DMS79 (cell line): ENCODE measurements around the gene EML4.

Source experiments
- DNase-seq: peaks from one replicate; lab custom pipeline; 2025; lab: John Stamatoyannopoulos, UW

EML4 gene

DNA sequence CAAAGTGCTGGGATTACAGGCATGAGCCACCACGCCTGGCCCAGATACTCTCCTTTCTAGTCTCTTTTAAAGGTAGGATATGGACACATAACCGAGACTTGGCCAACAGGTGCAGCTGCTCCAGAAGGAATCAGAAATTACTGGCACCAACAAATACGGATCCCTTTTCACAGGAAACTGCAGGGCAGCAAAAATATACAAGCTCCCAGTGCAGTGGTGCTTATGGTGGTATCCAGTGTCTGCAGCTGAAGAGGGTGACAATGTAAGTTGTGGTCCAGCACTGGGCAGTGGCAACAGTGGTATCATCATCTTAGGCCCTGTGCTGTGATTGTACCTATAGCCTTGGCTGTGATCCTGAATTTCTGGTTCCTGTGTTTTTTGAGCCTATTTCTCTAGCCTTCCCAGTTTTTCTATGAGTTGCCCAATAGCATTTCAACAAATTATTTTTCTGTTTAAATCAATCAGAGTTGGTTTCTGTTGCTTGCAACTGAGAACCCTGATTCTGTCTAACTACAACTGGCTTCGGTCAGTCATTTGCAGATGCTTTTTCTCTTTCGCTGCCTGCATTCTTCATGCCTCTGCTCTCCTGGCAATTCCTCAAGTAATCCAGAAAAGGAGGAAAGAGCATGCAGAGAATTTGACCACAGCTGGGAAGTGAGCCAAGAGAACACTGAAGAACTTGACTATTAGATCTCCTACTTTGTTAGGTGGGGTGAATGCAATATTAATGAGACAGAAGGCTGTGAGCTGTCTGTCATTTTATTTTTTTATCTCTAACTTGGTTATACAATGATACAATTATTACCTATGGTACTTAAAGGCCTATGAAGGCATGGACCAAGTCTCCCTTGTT, 30.8 kb upstream of the EML4 start:
- peak; percentile 90 for DNase-seq

- no peak for DNase-seq
Observed at GRCh38 chr2:42139101-42139500, 30.1 kb upstream of the EML4 start.

- no peak for DNase-seq
Observed at GRCh38 chr2:42140496-42140895, 28.7 kb upstream of the EML4 start.

DNA sequence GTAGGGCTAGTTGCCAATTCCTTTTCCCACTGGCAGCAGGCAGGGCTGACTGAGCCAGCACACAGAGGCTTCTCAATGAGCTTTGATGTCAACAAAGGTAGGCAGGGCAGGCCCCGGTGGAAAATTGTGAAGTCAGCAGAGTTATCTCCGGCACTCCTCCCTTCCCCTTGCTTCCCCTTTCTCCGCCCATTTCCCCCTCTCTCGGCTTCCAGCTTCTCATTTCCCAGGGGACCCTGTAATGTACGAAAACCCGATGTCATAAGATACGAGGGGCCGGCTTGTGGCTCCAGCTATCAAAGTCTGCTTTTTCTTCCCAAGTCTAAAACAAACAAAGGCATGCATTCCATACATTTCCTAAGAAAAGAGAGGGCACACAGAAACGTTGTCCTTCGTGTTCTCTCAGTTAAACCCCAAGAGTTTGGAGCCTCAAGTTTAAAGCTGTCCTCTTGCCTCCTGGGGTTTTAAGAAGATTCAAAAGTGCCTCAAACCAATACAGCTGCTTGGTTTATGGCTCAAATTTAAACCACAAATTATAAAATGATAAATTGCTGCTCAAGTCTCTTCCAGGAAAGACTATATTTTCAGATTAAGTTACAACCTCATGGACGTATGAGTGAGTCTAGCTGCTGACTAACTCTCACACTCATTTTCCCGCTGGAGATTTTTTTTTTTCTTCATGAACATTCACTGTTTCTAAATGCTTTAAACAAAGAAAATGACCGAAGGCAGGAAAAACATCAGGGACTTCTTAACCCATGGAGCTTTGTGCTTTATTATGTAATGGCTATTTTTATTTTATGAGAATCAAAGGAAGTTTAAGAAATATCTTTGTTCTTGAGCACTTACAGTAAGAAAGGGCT, 27.2 kb upstream of the EML4 start:
- peak; percentile 60 for DNase-seq

- peak; percentile 61 for DNase-seq
Observed at GRCh38 chr2:42142547-42143184, 26.5 kb upstream of the EML4 start.

DNA sequence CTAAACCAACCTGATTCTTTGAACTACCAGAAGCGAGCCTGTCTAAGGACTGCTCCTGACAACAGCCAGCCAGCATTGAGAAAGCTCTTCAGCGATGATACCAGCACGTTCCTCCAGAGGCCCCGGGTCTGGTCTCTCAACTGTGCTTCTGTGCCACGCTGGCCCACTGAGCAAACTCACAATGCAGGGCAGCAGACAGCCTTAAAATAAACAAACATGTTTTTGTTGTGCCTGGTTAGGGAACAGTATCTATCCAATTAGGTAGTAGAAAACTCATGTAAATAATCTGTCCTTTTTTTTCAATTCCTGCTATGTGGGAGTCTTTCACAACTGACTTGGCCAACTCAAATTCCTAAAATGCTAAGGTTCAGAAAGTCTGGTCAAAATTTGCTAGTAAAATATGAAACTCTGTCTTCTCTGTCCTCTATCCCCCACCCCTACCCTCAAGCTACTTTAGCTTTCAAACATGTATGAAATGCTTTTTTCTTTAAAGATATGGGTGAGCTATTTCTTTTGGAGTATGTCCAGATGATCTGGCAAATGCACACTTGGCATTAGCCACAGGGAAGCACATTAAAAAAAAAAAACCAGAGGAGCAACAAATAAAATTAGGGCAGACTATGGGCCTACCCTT, 21.4 kb upstream of the EML4 start:
- DNase-seq = peak; percentile 27

DNA sequence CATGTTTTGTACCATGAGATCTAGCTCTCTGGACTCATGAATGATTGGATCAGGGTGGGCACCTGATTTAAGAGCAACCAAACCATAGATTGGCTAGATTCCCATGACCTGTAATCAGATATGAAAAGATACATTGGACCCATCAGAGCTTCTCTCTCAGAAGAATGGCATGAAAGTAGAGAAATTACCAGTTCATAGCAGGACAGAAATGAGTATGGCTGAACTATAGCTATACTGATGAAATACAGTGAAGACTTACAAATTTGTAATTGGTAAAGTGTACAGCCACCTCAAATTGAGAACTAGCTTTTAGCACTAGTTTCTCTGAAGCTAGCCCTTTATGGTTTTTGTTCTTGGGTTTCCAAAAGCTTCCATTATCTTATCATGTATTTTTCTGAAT, 19.0 kb upstream of the EML4 start:
- no peak for DNase-seq

- DNase-seq = no peak
Observed at GRCh38 chr2:42153944-42154581, 15.1 kb upstream of the EML4 start.

DNA sequence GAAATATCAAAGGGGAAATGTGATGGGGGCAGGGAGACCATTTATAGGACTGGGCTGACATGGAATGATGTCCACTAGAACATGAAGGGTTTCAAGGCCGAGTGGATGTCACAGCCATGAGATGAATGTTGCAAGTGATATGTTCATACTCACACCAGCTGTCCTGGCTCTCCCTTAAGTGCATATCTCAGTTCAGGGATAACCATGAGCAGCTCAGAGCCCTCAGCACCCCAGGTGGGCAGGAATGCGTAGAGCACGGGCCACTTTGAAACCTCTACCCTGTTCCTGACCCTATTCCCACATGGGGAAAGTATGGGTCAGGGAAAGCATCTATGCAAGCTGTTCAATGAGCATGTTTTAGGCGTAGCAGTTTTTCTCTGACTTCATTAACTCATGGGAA, 12.4 kb upstream of the EML4 start:
- DNase-seq = no peak

GRCh38 chr2:42161444-42161843, 7.7 kb upstream of the EML4 start:
- no peak for DNase-seq

DNA sequence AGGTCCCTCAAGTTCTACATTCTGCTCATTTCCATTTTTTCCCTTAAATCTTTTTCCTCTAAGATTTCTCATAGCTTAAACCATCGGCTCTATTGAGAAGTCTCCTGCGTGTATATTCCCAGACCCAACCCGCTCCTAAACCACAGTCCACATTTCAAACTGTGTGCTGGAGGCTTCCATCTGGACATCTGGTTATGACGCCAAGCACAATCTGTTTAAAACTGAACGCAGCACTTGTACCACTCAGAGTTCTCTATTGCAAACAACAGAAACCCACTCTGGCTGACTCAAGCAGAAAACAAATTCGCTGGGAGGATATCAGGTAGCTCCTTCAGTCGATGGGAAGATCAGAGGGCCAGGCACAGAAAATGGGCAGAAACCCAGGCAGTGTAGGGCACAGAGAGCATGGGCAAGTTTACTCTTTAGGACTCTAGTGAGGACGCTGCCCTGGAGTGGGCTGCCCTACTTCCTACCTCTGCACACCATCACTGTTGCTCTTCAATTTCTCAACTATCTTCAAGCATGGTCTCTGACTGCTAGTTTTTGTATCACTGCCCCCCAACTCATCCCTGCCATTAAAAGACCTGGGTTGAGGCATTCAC, 5.6 kb upstream of the EML4 start:
- peak; percentile 52 for DNase-seq

DNA sequence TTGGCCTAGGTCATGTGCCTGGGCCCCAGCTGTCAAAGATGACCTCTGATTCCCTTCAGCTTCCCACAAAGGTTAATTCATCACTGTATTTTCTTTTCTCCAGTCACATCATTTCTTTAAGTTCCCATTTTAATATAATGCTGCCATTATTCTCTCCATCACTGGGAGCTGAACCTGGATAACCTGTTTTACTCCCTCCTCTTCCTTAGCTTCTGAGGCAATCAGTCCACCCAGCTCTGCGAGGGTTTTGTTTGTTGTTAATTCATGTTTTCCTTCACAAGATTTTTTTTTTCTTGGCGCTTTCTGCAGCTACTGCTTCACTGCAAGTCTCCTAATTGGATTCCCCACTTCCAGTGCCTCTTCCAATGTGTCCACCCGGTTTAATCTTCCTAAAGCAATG, 5.1 kb upstream of the EML4 start:
- DNase-seq = no peak

DNA sequence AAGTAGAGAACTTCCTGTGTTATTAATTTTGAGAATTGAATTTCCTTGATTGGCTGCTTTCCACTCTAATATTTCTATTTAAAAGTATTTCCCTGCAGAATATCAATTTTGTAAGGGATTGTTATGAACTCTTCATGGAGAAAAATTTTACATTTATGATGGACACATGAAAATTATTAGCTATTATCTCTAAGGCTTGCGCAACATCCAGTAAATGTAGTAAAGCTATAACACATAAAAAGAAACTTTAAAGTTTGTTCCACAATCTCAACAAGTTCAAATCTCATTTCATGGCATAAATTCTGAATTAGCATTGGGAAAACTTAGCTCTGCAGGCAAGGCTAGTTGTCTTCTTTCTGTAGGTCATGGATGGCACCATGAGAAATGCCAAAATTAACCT, 4.2 kb upstream of the EML4 start:
- DNase-seq = no peak

DNA sequence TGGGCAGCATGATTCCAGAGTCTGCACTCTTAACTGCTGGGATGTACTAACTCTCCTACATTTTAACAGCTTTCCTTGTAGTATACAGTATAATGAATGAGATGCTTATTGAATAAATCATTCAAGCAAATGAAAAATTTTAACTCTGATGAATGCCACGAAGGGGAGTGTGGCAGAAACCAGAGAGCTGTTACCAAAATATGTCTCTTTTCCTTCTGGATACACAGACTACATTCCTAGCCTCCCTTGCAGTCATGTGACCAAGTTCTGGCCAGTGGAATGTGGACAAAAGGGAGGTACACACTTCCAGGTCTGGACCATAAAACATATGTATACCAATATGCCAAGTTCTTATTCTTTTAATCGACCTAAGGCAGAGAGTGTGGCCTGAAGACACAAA, 1.7 kb upstream of the EML4 start:
- DNase-seq = no peak

- no peak for DNase-seq
Observed at GRCh38 chr2:42168459-42169099, 574 bp upstream of the EML4 start.

GRCh38 chr2:42169874-42170521, 845 bp downstream of the EML4 start:
- no peak for DNase-seq

DNA sequence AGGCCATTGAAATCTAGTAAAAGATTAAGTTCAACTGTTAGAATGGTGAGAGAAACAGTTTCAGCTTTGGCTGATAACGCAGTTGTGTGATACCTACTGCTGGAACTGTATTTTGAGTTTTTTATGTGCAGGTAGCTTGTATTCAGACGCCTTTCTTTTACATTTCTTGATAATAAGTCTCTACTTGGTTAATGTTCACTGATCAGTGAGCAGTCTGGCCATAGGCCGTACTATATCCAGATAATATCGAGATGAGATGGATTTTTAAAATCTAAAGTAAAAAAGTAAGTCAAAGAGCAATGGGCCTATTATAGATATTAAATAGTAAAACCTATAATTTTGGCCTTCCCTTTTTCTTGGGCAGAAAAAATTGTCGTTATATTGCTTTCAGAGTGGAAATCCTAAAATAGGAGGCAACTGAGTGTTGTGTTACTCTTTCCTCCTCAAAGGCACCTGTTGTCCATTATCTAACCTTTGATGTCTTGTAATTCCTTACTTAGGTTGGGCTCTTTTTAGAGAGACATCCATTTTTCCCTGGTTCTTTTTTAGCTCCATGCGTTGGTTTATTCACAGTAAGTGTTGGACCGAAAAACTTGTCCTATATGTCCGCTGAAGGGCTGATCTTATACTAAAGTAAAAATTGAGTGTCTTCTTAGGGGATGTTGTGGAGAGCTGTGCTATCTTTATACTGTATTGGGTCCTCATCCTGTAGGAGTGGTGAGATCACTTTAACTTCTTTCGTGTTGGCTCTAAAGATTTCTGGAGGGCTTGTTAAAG, 1.7 kb downstream of the EML4 start:
- no peak for DNase-seq

DNA sequence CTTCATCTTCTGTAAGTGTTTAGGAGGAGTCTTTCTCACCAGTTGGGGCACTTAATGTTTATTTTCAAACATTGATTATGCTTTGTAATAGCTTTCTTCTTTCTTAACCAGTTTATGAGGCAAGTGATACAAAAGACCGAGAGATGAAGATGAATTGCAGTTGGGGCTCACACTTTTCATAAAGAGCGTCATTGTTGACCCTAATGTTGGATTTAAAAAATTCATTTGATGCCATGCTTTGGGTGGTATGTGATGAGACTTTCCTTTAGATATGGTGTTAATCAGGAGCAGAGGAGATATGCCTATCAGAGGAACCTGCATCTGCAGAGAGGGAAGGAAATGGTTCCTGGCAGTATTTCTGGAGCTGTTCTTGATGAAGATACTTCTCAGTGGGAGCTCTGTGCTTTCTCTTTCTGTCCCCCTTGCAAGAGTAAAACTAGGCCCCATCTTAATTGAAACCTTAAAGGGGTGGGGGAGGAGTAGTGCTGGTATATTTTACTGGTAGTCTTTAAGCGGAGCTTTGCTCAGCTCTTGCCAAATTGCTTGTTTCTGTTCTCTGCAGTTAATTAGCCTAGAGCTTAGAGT, 2.3 kb downstream of the EML4 start:
- no peak for DNase-seq

DNA sequence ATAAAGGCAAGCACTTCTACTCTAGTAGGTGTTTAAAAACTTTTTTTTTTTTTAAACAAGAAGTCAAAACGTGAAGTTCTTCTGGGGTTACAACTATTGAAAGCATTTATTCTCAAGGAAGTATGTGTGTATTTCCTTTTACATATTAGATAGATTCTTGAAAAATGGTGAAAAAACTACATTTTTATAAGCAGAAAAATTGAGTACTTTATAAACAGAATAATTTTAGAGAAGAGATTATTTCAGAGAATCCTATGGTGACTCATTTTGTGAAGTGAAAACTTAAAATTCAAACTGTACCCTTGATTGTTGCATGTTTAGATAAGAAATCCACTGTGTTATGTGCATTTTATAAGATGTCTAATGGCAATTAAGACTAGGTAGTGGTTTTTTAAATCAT, 2.9 kb downstream of the EML4 start:
- no peak for DNase-seq
